Iris pigment epithelial cell (primary cell): ENCODE measurements around the gene OR10H4.
"Not testable (repeated sequence)": the region's sequence is repeated elsewhere in the genome, so short reads cannot be mapped to it uniquely, and the experiment has no call there.

Experiments used
- DNase-seq: peaks from one replicate; pipeline ENCODE4 v3.0.0-alpha.2; 2011; ENCODE audit warnings: low read depth

The OR10H4 gene, protein sequence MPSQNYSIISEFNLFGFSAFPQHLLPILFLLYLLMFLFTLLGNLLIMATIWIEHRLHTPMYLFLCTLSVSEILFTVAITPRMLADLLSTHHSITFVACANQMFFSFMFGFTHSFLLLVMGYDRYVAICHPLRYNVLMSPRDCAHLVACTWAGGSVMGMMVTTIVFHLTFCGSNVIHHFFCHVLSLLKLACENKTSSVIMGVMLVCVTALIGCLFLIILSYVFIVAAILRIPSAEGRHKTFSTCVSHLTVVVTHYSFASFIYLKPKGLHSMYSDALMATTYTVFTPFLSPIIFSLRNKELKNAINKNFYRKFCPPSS

DNA sequence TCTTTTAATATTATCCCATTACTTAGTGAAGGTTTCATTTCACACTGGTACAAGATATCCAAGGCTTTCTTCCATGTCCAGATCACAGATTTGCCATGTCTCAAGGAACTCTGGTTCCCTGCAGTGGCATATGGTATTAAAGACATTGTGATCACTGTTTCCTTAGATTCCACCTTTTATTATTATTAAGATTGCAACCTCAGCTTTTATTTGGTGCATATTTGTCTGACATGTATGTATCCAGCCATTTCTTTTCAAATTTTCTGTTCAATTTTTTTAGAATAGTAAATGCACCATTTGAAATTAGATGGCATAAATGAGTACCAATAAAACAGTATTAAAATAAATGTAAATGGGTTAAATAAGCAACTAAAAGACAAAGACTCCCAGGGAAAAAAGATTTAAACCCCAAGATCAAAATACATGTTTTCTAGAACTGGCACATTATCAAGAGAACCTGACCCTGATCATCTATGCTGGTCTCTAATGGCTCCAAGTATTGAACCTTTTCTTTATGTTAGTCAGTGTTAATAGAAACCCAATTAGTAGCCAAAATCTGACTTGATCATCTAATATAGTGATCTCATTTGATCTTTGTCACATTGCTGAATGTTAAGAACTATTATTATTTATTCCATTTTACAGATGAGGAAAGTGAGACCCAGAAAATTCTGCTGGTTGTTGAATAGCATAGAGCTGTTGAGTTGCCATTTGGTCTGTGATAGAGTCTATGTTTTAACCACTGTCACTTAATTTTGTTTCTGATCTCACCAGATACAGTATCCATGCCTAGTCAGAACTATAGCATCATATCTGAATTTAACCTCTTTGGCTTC, at the start of gene OR10H4:
OR10H4 (plus strand) TSS at position 786 of the 836 bp plus-strand sequence; CDS start at position 786, 0 bp downstream.
- DNase-seq, result no peak

DNA sequence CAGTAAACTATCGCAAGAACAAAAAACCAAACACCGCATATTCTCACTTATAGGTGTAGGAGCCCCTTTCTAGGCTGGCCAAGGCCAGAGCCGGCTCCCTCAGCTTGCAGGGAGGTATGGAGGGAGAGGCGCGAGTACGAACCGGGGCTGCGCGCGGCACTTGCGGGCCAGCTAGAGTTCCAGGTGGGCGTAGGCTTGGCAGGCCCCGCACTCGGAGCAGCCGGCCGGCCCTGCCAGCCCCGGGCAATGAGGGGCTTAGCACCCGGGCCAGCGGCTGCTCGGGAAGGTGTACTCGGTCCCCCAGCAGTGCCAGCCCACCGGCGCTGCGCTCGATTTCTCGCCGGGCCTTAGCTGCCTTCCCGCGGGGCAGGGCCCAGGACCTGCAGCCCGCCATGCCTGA, 49.2 kb upstream of the OR10H4 start:
- not testable (repeated sequence) for DNase-seq

GRCh38 chr19:15900032-15900431, 48.8 kb upstream of the OR10H4 start:
- DNase-seq, result not testable (repeated sequence)

GRCh38 chr19:15900504-15900903, 48.3 kb upstream of the OR10H4 start:
- no peak for DNase-seq

DNA sequence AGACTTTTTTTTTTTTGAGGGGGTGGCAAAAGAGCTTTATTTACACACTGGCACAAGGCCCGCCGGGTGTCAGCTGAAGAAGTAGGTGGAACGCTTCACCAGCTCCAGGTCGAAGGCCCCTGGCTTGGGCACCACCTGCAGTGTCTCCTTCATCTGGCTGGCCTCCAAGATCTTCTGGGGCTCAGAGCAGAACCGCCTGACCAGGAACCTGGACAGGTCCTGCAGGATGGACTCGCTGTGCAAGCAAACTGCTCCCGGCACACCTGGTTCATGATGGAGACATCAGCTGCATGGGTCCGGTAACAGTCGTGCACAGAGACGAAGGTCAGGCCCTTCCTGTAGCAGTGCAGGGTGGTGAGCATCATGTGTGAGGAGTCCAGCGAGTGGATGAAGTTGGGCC, 46.6 kb upstream of the OR10H4 start:
- DNase-seq, result no peak

- not testable (repeated sequence) for DNase-seq
Observed at GRCh38 chr19:15902898-15903297, 45.9 kb upstream of the OR10H4 start.

DNA sequence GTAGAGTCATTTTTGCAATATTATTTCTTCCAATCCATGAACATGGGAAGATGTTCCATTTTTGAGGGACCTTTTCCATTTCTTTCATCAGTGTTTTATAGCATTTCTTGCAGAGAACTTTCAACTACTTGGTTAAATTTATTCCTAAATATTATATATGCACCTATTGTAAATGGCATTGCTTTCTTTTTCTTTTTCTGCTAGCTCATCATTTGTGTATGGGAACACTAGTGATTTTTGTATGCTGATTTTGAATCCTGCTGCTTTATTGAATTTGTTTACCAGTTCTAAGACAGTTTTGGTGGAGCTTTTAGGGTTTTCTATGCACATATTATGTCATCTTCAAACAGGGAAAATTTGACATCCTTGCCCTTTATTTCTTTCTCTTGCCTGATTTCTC, 43.8 kb upstream of the OR10H4 start:
- no peak for DNase-seq

- no peak for DNase-seq
Observed at GRCh38 chr19:15911599-15912235, 37.1 kb upstream of the OR10H4 start.

- no peak for DNase-seq
Observed at GRCh38 chr19:15913384-15913783, 35.4 kb upstream of the OR10H4 start.

GRCh38 chr19:15913830-15914229, 35.0 kb upstream of the OR10H4 start:
- no peak for DNase-seq

GRCh38 chr19:15915109-15915508, 33.7 kb upstream of the OR10H4 start:
- no peak for DNase-seq

DNA sequence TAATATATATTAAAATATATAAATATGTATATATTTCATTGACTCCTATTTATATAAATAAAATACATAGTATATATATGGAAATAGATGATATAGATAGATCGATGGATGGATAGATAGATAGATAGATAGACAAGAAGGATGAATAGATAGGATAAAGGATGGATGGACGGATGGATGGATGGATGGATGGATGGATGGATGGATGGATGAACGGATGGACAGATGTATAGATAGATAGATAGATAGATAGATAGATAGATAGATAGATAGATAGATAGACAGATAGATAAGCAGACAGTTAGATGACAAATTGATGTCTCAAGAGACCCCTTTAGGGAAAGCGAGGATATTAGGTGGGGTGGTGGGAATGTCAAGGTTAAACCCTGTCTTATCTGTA, 29.6 kb upstream of the OR10H4 start:
- DNase-seq, result no peak

DNA sequence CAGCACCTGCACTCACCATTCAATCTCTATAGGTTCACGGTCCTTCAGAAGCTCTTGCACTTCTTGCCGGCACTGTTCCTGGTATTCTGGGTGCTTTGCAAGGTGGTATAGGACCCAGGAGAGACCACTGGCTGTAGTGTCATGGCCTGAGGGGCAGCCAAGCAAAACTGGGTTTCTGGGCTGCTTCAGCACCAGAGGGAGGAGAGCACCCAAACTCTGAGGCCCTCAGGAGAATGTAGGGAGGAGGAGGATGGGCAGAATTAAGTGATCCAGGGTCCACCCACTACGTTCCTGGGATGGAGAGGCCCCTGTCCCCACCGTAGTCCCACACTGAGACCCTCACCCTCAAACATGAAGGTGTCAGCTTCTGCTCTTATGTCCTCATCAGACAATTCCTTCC, 26.8 kb upstream of the OR10H4 start:
- no peak for DNase-seq

- DNase-seq, result no peak
Observed at GRCh38 chr19:15923702-15924101, 25.1 kb upstream of the OR10H4 start.

DNA sequence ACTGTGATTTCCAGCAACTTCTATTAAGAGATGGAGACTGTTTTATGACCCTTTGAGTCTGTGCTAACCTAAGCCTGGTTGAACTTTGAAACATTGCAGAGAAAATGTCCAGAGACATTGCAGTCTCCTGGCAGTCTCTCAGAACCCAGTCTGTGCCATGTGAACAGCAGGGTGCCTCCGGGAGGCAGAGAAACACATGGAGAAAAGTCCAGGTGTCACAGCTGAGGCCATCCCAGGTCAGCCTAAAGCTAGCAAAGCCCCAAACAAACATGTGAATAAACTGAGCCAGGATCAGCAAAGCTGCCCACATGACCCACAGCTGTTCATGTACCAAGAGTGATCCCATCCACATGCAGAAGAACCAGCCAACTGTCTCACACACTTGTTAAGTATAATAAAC, 22.3 kb upstream of the OR10H4 start:
- no peak for DNase-seq

DNA sequence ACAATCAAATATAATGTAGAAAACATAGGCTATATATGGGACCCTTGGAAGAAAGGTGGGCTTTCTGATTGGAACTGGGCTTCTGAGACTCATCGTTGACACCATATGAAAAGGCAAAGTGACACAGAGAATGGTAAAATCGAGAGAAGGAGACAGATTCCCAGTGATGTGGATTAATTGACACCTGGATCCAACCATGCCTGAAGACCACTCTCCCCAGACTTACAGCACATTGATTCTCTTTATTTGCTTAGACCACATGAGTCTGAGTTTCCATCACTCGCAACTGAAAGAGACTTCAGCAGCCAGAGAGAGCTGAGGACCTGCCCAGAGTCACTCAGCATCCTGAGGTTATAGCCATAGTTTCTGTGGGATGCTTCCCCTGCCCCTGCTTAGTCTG, 20.5 kb upstream of the OR10H4 start:
- no peak for DNase-seq

GRCh38 chr19:15933761-15934331, 15.0 kb upstream of the OR10H4 start:
- not testable (repeated sequence) for DNase-seq

DNA sequence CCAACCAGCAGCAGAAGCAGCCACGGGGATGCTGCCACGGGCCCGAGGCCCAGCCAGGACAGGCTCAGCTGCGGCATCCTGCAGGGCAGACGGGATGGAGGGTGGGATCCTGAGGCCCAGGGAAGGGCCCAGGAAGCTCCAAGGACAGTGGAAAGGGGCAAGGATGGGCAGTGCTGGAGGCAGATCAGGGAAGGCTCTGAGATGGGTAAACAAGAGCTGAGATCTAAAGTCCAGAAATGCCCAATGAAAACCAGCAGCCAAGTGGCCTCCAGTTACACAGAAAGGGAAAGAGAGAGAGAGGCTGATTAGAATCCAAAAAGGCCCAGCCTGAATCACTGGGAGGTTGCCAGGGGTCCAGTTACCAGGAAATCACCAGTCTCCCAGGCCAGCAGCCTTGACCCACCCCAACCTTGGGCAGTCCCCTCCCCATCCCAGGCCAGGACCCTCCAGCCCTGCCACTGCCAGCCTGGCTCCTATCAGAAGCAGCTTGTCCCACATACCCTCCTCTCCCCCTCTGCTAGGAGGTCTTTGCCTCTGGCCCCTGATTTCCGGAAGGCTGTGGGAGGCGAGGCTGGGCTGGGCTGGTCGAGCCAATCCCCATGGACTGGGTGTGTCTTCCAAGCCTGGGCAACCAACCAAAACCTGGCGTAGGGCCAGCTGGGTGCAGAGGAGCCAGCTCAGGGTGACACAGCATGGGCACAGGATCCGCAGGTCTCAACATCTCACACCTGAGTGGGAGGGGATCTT, 14.3 kb upstream of the OR10H4 start, which contains the start of gene CYP4F11:
CYP4F11 (minus strand) TSS at position 198 of the 747 bp plus-strand sequence; CDS start at position 77, 121 bp downstream.
- no peak for DNase-seq

DNA sequence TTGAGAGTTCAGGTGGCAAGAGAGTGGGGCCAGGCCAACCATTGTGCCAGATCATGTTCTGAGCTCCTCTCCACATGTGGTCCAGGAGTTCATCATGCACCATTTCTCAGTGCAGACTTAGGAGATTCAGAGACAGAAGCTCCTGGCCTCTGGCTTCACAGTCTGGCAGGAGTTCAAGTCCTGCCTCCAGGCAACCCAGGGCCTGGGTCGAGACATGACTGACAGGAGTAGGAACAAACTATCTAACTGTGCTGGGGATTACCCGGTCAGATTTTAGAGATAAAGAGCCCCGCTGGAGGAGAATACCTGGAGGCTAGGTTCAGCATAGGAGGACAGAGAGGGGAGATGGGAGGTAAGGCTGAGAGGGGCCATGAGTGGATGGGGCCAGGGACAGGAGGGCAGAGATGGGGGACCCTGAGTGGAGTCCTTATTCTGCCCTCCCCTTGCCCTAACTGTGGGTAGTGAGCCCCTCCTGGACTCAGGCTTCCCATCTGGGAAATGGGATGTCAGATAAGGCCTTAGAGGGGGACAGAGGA, 13.6 kb upstream of the OR10H4 start:
- no peak for DNase-seq

- no peak for DNase-seq
Observed at GRCh38 chr19:15936173-15936572, 12.6 kb upstream of the OR10H4 start.

DNA sequence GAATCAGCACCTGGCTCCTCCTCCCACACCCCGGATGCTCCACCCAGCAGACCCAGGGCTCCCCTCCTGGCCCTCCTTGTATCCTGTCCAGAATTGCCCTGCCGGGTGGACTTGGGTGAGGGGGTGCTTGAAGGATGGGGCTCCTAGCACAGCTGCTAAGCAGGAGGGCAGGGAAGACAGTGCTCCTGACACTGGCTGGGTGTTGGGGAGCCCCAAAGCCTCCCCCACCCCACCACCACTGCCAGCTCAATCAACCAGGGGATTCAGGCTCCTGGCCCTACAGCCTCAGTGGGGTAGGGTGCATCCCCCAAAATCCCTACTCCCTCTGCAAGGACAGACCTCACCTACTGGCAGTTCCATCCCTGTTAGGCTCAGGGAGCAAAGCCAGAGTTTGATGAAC, 11.9 kb upstream of the OR10H4 start:
- DNase-seq, result no peak
